ENCODE results near the gene SLC44A5.

DNA sequence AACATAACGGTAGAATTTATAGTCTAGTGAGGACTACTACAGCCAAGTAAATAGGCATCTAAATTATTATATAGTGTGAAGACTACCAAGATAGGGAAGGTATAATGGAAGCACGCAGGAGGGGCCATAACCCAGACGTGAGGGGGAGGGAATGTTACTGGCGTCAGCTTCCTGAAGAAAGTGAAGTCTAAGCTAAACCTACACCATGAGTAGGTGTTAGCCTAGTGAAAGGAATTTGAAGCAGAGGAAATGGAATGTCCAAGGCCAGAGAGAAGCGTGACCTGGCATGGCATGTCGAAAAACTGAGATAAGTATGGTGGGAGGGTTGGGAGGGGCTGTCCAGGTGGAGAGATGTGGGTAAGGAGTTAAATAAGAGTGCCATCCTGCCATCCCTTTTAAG is 140.5 kb downstream of the SLC44A5 start:
- TF ChIP-seq, protein P1, sequence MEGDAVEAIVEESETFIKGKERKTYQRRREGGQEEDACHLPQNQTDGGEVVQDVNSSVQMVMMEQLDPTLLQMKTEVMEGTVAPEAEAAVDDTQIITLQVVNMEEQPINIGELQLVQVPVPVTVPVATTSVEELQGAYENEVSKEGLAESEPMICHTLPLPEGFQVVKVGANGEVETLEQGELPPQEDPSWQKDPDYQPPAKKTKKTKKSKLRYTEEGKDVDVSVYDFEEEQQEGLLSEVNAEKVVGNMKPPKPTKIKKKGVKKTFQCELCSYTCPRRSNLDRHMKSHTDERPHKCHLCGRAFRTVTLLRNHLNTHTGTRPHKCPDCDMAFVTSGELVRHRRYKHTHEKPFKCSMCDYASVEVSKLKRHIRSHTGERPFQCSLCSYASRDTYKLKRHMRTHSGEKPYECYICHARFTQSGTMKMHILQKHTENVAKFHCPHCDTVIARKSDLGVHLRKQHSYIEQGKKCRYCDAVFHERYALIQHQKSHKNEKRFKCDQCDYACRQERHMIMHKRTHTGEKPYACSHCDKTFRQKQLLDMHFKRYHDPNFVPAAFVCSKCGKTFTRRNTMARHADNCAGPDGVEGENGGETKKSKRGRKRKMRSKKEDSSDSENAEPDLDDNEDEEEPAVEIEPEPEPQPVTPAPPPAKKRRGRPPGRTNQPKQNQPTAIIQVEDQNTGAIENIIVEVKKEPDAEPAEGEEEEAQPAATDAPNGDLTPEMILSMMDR (IDR thresholded peaks at IDR 0.05 in 4 of 5, conservative IDR thresholded peaks at IDR 0.05 in 1 of 5), result no peak
- TF ChIP-seq POLR2A (IDR thresholded peaks at IDR 0.05), result no peak
